Skeletal muscle tissue (tissue), 4 donors: Measurements from ENCODE around the gene CDH2. TPM values are rescaled to one million over a fixed set of nuclear protein-coding genes. Genes with fewer than 3 reads are reported as not detected.

Source experiments
- H3K27ac ChIP-seq: one replicate; pipeline ENCODE4 v1.7.0; 2013; ENCODE audit warnings: mild to moderate bottlenecking, low read depth, low read length, inconsistent platforms
- H3K27me3 ChIP-seq, 3 donors: one replicate each; pipeline ENCODE4 v1.7.0; 2013; ENCODE audit warnings: low read length in 3 of 3; ENCODE audit not compliant: control insufficient read depth in 3 of 3, insufficient read depth in 3 of 3
- H3K36me3 ChIP-seq, 3 donors: one replicate each; pipeline ENCODE4 v1.7.0; 2013; ENCODE audit warnings: low read length in 3 of 3; ENCODE audit not compliant: control insufficient read depth in 3 of 3, insufficient read depth in 3 of 3
- H3K4me1 ChIP-seq, 3 donors: one replicate each; pipeline ENCODE4 v1.7.0; 2013; ENCODE audit warnings: low read length in 3 of 3, mild to moderate bottlenecking in 3 of 3; ENCODE audit not compliant: control insufficient read depth in 3 of 3, insufficient read depth in 3 of 3
- H3K4me3 ChIP-seq, 3 donors: one replicate each; pipeline ENCODE4 v1.7.0; 2013; ENCODE audit warnings: low read length in 3 of 3
- H3K9ac ChIP-seq, 3 donors: one replicate each; pipeline ENCODE4 v1.7.0; 2013; ENCODE audit warnings: low read length in 3 of 3, mild to moderate bottlenecking in 3 of 3, moderate library complexity in 2 of 3, low read depth in 1 of 3
- H3K9me3 ChIP-seq, 3 donors: one replicate each; pipeline ENCODE4 v1.7.0; 2013; ENCODE audit warnings: low read length in 3 of 3; ENCODE audit not compliant: control insufficient read depth in 3 of 3
- total RNA-seq: library from RNA; depleted of rRNA; stranded (reverse); fragments of >200 nt; gene quantifications from one replicate; pipeline ENCODE4 v1.2.3, GENCODE V29; 2014
- donor health status: Osteomylitis.

Gene CDH2
- total RNA-seq, 1 donor from 2014 or later = 4.7 TPM

DNA sequence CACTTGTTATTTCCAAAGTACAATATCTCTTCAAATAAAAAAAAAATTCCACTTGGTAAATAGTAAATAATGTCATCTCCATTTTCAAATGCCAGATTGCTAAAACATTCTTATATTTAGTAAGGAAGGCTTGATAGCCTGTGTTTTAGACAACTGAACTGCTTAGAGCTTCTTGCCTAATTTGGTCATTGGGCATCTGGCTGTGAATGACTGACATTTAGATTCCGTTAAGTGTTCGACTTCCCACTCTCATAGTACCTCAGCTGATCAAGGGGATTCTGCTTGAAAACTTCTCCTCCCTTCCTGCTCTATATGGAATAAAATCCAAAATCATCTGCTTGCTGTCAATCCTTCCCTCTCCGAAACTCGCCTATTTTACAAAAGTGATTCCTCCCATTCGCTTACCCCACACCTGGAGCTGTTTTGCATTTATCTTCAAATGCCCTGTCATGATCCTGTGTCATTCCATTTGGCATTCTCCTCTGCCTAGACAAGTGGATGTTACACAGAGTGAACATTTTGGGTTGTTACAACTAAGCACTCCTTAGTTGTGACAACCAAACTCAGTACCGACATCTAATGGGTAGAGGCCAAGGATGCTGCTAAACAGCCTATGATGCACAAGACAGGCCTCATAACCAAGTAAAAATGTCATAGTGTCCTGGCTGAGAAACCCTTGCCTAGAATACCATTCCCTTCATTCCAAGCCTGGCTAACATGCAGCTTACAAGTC, 181.0 kb downstream of the CDH2 start:
- Histone ChIP-seq H3K4me3 (no peak overlapping the region), H3K27ac (no peak overlapping the region), H3K4me1 (no peaks in the 10 kb centered on the region), H3K27me3 (no peaks in the 10 kb centered on the region), H3K9me3 (no peaks in the 10 kb centered on the region), H3K36me3 (no peaks in the 10 kb centered on the region), H3K9ac (no peak overlapping the region)

DNA sequence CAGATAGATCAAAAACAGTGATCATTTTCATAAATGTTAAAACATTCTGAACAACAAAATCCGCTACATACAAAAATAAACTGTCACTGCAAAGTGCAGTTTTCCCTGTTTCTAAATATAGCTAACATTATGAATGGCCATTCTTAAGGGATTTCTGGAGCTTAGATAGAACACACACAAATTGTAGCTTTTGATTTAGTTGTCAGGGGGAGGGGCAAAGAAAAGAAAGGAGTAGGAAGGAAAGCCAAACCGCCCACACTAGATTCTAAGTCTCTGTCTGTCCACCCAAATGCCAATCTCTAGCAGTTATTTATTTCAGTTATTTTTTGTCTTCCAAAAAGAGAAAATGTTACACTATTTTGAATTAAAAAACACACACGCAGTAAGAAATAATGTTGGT, 182.4 kb downstream of the CDH2 start:
- Histone ChIP-seq H3K36me3 (no peaks in the 10 kb centered on the region), H3K27me3 (no peaks in the 10 kb centered on the region), H3K9ac (no peak overlapping the region), H3K27ac (no peak overlapping the region), H3K9me3 (no peaks in the 10 kb centered on the region), H3K4me1 (no peaks in the 10 kb centered on the region), H3K4me3 (no peak overlapping the region)

- H3K36me3 ChIP-seq = no peaks in the 10 kb centered on the region
- no peak overlapping the region for H3K9ac ChIP-seq
- H3K9me3 ChIP-seq = no peaks in the 10 kb centered on the region
- no peaks in the 10 kb centered on the region for H3K27me3 ChIP-seq
- H3K27ac ChIP-seq = no peak overlapping the region
- H3K4me3 ChIP-seq = no peak overlapping the region
- H3K4me1 ChIP-seq = no peaks in the 10 kb centered on the region
These were observed 185.5 kb downstream of the CDH2 start for GRCh38 chr18:27991391-27991790.

GRCh38 chr18:27985832-27986231, 191.1 kb downstream of the CDH2 start:
- Histone ChIP-seq H3K36me3 (no peaks in the 10 kb centered on the region), H3K27ac (no peak overlapping the region), H3K4me1 (no peaks in the 10 kb centered on the region), H3K9me3 (no peaks in the 10 kb centered on the region), H3K4me3 (no peak overlapping the region), H3K9ac (no peak overlapping the region), H3K27me3 (no peaks in the 10 kb centered on the region)

DNA sequence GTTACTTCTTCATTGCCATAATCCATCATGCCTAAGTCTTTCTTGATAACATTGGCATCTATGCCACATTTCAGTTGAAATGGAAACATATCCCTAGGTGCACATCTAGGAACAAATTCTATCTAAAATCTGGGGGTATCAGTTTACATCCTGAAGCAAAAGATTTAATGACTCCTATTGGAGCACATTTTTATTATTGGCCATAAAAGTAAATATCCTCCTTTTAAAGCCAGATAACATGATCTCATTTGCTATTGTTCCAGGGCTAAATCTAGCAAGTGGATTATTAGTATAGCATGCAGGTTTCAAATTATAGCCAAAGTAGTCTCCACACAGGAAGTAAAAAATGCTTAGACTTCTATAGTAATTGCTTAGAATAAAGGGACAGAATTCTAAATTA, 193.2 kb downstream of the CDH2 start:
- Histone ChIP-seq H3K4me3 (no peak overlapping the region), H3K36me3 (no peaks in the 10 kb centered on the region), H3K9ac (no peak overlapping the region)

DNA sequence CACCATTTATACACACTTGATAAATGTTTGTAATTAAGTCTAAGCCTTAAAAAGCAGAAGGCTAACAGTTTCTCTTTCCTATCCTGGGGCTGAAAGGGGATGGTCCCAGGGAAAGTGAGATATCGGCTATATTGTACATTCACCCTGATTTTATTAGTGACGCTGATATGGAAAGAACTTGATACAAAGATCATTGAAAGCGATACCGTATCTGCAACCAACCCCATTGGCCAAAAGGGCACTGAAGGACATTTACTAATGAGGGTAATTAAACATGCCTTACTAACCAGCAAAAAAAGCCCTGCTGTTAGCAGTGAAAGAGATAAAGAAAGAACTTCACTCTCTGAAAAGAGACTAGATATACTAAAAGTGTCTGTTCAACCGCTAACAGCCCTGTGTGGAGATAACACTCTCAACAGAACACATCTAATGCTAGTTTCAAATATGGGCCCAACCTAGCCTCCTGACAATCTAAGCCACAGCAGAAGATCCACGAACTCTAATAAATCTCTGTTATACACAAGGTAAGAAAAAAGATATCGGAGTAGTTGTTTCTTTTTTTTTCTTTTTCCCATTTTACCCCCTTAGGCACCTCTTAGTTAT, 200.0 kb downstream of the CDH2 start:
- Histone ChIP-seq H3K9me3 (no peaks in the 10 kb centered on the region), H3K27me3 (no peaks in the 10 kb centered on the region), H3K36me3 (no peaks in the 10 kb centered on the region), H3K4me3 (no peak overlapping the region), H3K9ac (no peak overlapping the region), H3K27ac (no peak overlapping the region), H3K4me1 (no peaks in the 10 kb centered on the region)

More for the DNA sequence above, 193.2 kb downstream of the CDH2 start:
- Histone ChIP-seq H3K27ac (no peak overlapping the region), H3K4me1 (no peaks in the 10 kb centered on the region), H3K27me3 (no peaks in the 10 kb centered on the region), H3K9me3 (no peaks in the 10 kb centered on the region)

GRCh38 chr18:27970321-27970720, 206.6 kb downstream of the CDH2 start:
- no peaks in the 10 kb centered on the region for H3K9me3 ChIP-seq
- no peak overlapping the region for H3K9ac ChIP-seq
- no peaks in the 10 kb centered on the region for H3K36me3 ChIP-seq
- no peaks in the 10 kb centered on the region for H3K4me1 ChIP-seq
- no peaks in the 10 kb centered on the region for H3K27me3 ChIP-seq
- H3K27ac ChIP-seq = no peak overlapping the region
- H3K4me3 ChIP-seq = no peak overlapping the region

DNA sequence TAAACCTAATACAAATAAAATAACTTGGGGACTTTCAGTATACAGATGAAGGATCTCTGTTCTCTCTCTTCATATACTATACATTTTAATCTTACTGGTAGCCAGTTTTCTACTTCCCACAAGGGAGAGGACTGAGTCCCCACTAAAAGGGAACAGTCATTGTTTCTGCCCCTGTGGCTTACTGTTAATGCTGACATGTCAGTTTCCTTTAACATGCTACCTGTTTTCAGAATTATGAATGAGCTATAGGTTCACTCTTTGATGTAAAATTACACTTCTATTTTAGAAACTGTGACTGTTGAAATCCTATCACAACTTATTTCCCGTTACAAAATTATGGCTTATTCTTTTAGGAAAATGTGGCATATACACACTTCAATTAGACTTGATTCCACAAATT, 207.7 kb downstream of the CDH2 start:
- H3K4me1 ChIP-seq = no peaks in the 10 kb centered on the region
- H3K36me3 ChIP-seq = no peaks in the 10 kb centered on the region
- H3K27me3 ChIP-seq = no peaks in the 10 kb centered on the region
- H3K9ac ChIP-seq = no peak overlapping the region
- H3K4me3 ChIP-seq = no peak overlapping the region
- no peaks in the 10 kb centered on the region for H3K9me3 ChIP-seq
- H3K27ac ChIP-seq = no peak overlapping the region

- Histone ChIP-seq H3K27ac (no peak overlapping the region), H3K9ac (no peak overlapping the region), H3K36me3 (no peaks in the 10 kb centered on the region), H3K27me3 (no peaks in the 10 kb centered on the region), H3K4me3 (no peak overlapping the region), H3K4me1 (no peaks in the 10 kb centered on the region), H3K9me3 (no peaks in the 10 kb centered on the region)
These were observed 208.8 kb downstream of the CDH2 start for GRCh38 chr18:27967913-27968824.

DNA sequence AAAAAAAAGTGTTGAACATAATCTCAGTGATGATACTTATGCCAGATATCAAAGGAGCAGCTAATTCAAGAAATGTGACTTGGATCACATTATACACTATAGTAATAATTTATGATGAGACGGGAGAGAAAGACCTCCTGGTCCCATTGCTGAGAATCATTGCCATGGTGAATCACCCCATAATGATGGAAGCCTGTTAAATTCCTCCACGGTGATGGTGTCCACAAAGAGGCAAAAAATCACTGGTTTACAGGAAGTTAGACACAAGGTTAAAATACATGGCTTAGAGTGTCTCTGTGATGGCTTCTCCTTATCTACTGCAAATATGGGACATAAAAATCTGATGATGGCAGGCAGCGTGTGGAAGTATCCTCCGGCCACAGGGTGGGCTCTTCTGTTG, 210.0 kb downstream of the CDH2 start:
- no peak overlapping the region for H3K27ac ChIP-seq
- H3K36me3 ChIP-seq = no peaks in the 10 kb centered on the region
- H3K27me3 ChIP-seq = no peaks in the 10 kb centered on the region
- H3K4me1 ChIP-seq = no peaks in the 10 kb centered on the region
- no peak overlapping the region for H3K4me3 ChIP-seq
- no peak overlapping the region for H3K9ac ChIP-seq
- no peaks in the 10 kb centered on the region for H3K9me3 ChIP-seq
